Neural cell (in vitro differentiated cells): ENCODE data around the gene ROR2. TPM values are rescaled to one million over a fixed set of nuclear protein-coding genes. Genes with fewer than 3 reads are reported as not detected.

Experiments used
- H2AFZ ChIP-seq: fragments of 200-600, 300-800 bp; sonication (generic), shearing (Covaris generic); 2 replicates; pipeline ENCODE4 v1.6.0; 2014; ENCODE audit warnings: low read depth, mild to moderate bottlenecking, antibody characterized with exemption, low read length, moderate library complexity
- H3F3A ChIP-seq: fragments of 200-600 bp; shearing (Covaris generic); 2 replicates; pipeline ENCODE4 v1.6.1; 2016; ENCODE audit warnings: mild to moderate bottlenecking, moderate library complexity, mixed read lengths, antibody characterized with exemption, low read length; ENCODE audit not compliant: insufficient read depth, poor library complexity, severe bottlenecking
- H3K27ac ChIP-seq: fragments of 200-600, 300-800 bp; sonication (generic), shearing (Covaris generic); 2 replicates; pipeline ENCODE4 v1.5.1; 2014; ENCODE audit warnings: mild to moderate bottlenecking, low read length, moderate library complexity
- H3K27me3 ChIP-seq: fragments of 300-800, 200-600 bp; sonication (generic), shearing (Covaris generic); 2 replicates; pipeline ENCODE4 v1.6.0; 2014; ENCODE audit warnings: mild to moderate bottlenecking, low read depth, low read length, moderate library complexity; ENCODE audit not compliant: insufficient read depth
- H3K36me3 ChIP-seq: fragments of 300-800, 200-600 bp; sonication (generic), shearing (Covaris generic); 2 replicates; pipeline ENCODE4 v1.5.1; 2014; ENCODE audit warnings: mild to moderate bottlenecking, antibody characterized with exemption, low read length, moderate library complexity; ENCODE audit not compliant: insufficient read depth
- H3K4me2 ChIP-seq: fragments of 300-800, 200-600 bp; sonication (generic), shearing (Covaris generic); 2 replicates; pipeline ENCODE4 v1.6.0; 2014; ENCODE audit warnings: mild to moderate bottlenecking, low read length
- H3K4me3 ChIP-seq: fragments of 300-800, 200-600 bp; sonication (generic), shearing (Covaris generic); 2 replicates; pipeline ENCODE4 v1.5.1; 2014; ENCODE audit warnings: mild to moderate bottlenecking, low read length, moderate library complexity
- H3K79me2 ChIP-seq: fragments of 200-600 bp; shearing (Covaris generic); replicated peaks from 2 replicates; pipeline ENCODE4 v1.6.0; 2014; ENCODE audit warnings: mild to moderate bottlenecking, low read length, moderate library complexity; ENCODE audit not compliant: insufficient read depth
- H3K9ac ChIP-seq: fragments of 300-800, 200-600 bp; sonication (generic), shearing (Covaris generic); 2 replicates; pipeline ENCODE4 v1.6.1; 2016; ENCODE audit warnings: mild to moderate bottlenecking, low read length, mixed read lengths
- H3K9me2 ChIP-seq: fragments of 200-600 bp; shearing (Covaris generic); 2 replicates; pipeline ENCODE4 v1.6.1; 2016; ENCODE audit warnings: mild to moderate bottlenecking, low read length, mixed read lengths; ENCODE audit not compliant: insufficient read depth
- H3K9me3 ChIP-seq: fragments of 200-600, 300-800 bp; sonication (generic), shearing (Covaris generic); 2 replicates; pipeline ENCODE4 v1.6.1; 2016; ENCODE audit warnings: mild to moderate bottlenecking, mixed run types, low read length, moderate library complexity, mixed read lengths
- H4K20me1 ChIP-seq: fragments of 200-600 bp; shearing (Covaris generic); 2 replicates; pipeline ENCODE4 v1.6.1; 2016; ENCODE audit warnings: mild to moderate bottlenecking, mixed run types; ENCODE audit not compliant: insufficient read depth
- EP300 ChIP-seq: fragments of 450-650 bp; conservative IDR thresholded peaks from 2 replicates; pipeline ENCODE4 v1.6.1; 2014; ENCODE audit warnings: antibody characterized with exemption, mild to moderate bottlenecking, moderate library complexity; ENCODE audit not compliant: poor library complexity, severe bottlenecking
- EZH2 ChIP-seq: fragments of 200-600, 300-800 bp; shearing (Covaris generic), sonication (generic); IDR thresholded peaks from 2 replicates; pipeline ENCODE4 v1.6.1; 2014; ENCODE audit warnings: antibody characterized with exemption, low read length, borderline replicate concordance, mild to moderate bottlenecking; ENCODE audit not compliant: insufficient read depth, poor library complexity, severe bottlenecking
- MXI1 ChIP-seq: fragments of 450-650 bp; conservative IDR thresholded peaks from 2 replicates; pipeline ENCODE4 v1.6.1; 2014; ENCODE audit warnings: antibody characterized with exemption, mild to moderate bottlenecking; ENCODE audit not compliant: poor library complexity, severe bottlenecking
- POLR2AphosphoS5 ChIP-seq: IDR thresholded peaks from 2 replicates; pipeline ENCODE4 v1.6.1; 2012
- RAD21 ChIP-seq: fragments of 450-650 bp; conservative IDR thresholded peaks from 2 replicates; pipeline ENCODE4 v1.6.1; 2014; ENCODE audit warnings: antibody characterized with exemption, mild to moderate bottlenecking, moderate library complexity
- REST ChIP-seq: IDR thresholded peaks from 2 replicates; pipeline ENCODE4 v1.6.1; 2012; ENCODE audit warnings: borderline replicate concordance
- SMC3 ChIP-seq: fragments of 450-650 bp; conservative IDR thresholded peaks from 2 replicates; pipeline ENCODE4 v1.6.1; 2014; ENCODE audit warnings: antibody characterized with exemption, mild to moderate bottlenecking, moderate library complexity; ENCODE audit not compliant: poor library complexity
- TAF1 ChIP-seq: IDR thresholded peaks from 2 replicates; pipeline ENCODE4 v1.6.1; 2012; ENCODE audit warnings: low read depth
- polyA plus RNA-seq: library from polyadenylated mRNA; depleted of rRNA; stranded (reverse); fragments of >200 nt; gene quantifications from 2 replicates; pipeline ENCODE4 v1.2.3, GENCODE V29; 2014
- TF ChIP-seq, protein P1 (sequence below): fragments of 450-650 bp; IDR thresholded peaks from 2 replicates; pipeline ENCODE4 v1.5.1; 2014; ENCODE audit warnings: antibody characterized with exemption, mild to moderate bottlenecking, moderate library complexity; ENCODE audit not compliant: poor library complexity, severe bottlenecking

Gene ROR2
- polyA plus RNA-seq, 1 donor from 2014 or later, result 0.33 TPM

DNA sequence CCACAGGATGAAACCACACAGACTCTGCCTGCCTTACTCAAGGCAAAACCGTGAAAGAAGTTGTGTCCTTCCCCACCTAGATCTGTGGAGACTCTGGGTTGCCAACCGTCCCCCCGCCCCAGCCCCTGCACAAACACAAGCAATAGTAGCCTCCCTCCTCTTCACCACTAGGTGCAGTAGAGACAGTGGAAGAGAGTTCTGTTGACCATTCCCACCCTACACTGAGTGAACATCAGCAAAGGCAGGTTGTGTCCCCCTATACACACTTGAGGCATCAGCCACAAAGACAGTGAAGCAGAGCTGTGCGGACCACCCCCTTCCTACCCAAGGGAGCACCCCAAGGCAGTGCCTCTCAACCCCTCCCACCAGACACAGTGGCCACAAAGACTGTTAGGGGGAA is 302.7 kb downstream of the ROR2 start:
- TF ChIP-seq EP300 (no peak), EZH2 (no peak), POLR2AphosphoS5 (no peak), RAD21 (no peak), MXI1 (no peak), TAF1 (no peak), SMC3 (no peak), REST (no peak)
- TF ChIP-seq, protein P1, sequence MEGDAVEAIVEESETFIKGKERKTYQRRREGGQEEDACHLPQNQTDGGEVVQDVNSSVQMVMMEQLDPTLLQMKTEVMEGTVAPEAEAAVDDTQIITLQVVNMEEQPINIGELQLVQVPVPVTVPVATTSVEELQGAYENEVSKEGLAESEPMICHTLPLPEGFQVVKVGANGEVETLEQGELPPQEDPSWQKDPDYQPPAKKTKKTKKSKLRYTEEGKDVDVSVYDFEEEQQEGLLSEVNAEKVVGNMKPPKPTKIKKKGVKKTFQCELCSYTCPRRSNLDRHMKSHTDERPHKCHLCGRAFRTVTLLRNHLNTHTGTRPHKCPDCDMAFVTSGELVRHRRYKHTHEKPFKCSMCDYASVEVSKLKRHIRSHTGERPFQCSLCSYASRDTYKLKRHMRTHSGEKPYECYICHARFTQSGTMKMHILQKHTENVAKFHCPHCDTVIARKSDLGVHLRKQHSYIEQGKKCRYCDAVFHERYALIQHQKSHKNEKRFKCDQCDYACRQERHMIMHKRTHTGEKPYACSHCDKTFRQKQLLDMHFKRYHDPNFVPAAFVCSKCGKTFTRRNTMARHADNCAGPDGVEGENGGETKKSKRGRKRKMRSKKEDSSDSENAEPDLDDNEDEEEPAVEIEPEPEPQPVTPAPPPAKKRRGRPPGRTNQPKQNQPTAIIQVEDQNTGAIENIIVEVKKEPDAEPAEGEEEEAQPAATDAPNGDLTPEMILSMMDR, result no peak
- H2AFZ ChIP-seq, result no peak overlapping the region
- H3K36me3 ChIP-seq, result no peaks in the 10 kb centered on the region
- H3K27me3 ChIP-seq, result no peaks in the 10 kb centered on the region
- no peaks in the 10 kb centered on the region for H3K9me3 ChIP-seq
- H3K9ac ChIP-seq, result no peak overlapping the region
- no peaks in the 10 kb centered on the region for H3K9me2 ChIP-seq
- H4K20me1 ChIP-seq, result no peaks in the 10 kb centered on the region
- H3K4me3 ChIP-seq, result no peak overlapping the region
- no peak overlapping the region for H3K27ac ChIP-seq
- H3K4me2 ChIP-seq, result no peak overlapping the region
- no peaks in the 10 kb centered on the region for H3F3A ChIP-seq
- no peaks in the 10 kb centered on the region for H3K79me2 ChIP-seq

DNA sequence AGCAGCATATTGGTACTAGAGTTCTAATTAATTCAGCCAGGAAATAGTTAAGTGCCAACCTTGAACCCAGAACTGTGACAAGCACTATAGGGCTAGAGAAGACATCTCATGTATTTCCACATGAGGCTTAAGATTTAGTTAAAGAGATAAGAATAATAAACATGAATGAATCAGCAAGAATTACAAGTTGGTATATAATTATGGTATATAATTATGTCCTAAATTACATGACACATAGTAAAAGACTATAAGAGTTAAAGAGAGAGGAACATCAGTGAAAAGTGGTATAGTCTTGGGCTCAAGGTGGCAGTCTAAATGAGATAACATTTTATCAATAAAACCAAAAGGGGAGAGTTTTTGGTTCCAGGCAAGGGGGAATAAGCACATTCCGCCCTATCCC is 303.3 kb downstream of the ROR2 start:
- H4K20me1 ChIP-seq, result no peaks in the 10 kb centered on the region
- no peak overlapping the region for H2AFZ ChIP-seq
- H3F3A ChIP-seq, result no peaks in the 10 kb centered on the region
- no peaks in the 10 kb centered on the region for H3K9me3 ChIP-seq
- no peak for TF ChIP-seq RAD21
- no peak for TF ChIP-seq MXI1
- no peak for TF ChIP-seq REST
- no peak for TF ChIP-seq SMC3
- TF ChIP-seq, protein P1, result no peak
- TF ChIP-seq POLR2AphosphoS5, result no peak
- no peak for TF ChIP-seq EP300
- no peaks in the 10 kb centered on the region for H3K36me3 ChIP-seq
- H3K9me2 ChIP-seq, result no peaks in the 10 kb centered on the region
- no peak overlapping the region for H3K4me2 ChIP-seq
- H3K9ac ChIP-seq, result no peak overlapping the region
- no peaks in the 10 kb centered on the region for H3K79me2 ChIP-seq
- no peaks in the 10 kb centered on the region for H3K27me3 ChIP-seq
- no peak overlapping the region for H3K4me3 ChIP-seq
- H3K27ac ChIP-seq, result no peak overlapping the region
